ENCODE data around the gene NKD1. TPM values are rescaled to one million over a fixed set of nuclear protein-coding genes. Genes with fewer than 3 reads are reported as not detected.

Gene NKD1
- total RNA-seq, 2 donors from 2014 or later: 7.0 to 13.8 TPM

DNA sequence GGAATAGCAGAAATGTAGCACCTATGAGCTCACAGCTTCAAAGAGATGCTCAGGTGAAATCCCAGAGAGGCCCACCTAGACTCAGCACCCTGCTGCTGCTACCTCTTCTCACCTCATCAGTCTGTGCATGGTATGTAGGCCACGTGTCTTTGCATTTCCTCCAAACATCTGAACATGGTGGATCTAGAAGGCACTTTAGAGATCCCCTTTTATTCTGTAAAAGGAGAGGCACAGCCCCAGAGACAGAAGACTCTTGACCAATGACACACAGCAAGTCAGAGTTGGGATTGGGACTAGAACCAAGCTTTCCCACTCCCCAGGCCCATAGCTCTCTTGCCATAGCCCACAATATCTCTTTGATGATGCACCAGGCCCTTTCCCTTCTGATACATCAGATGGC is 19.4 kb upstream of the NKD1 start:
- TF ChIP-seq CTCF (IDR thresholded peaks at IDR 0.05) (no peak), POLR2AphosphoS5 (IDR thresholded peaks at IDR 0.05) (no peak), POLR2A (IDR thresholded peaks at IDR 0.05) (no peak)
- WGBS: 89% methylated on average over 1 of the region's 1 CpG
- DNase-seq (ENCODE audit: low spot score): no peak

GRCh38 chr16:50529334-50529733 is 18.9 kb upstream of the NKD1 start:
- no peaks in the 10 kb centered on the region for H3K9me3 ChIP-seq
- no peak for DNase-seq (ENCODE audit: low spot score)
- no peaks in the 10 kb centered on the region for H3K27me3 ChIP-seq (replicated peaks; ENCODE audit: insufficient read depth)
- TF ChIP-seq POLR2AphosphoS5 (IDR thresholded peaks at IDR 0.05) (no peak), CTCF (IDR thresholded peaks at IDR 0.05) (no peak), POLR2A (IDR thresholded peaks at IDR 0.05) (no peak)
- H3K36me3 ChIP-seq: no peaks in the 10 kb centered on the region
- H3K27ac ChIP-seq: no peak overlapping the region
- H3K4me3 ChIP-seq: no peak overlapping the region
- H3K4me1 ChIP-seq (replicated peaks): no peaks in the 10 kb centered on the region
- intact Hi-C loops (cut with DNase I): no loop called here

More for the DNA sequence above, 19.4 kb upstream of the NKD1 start:
- H3K27ac ChIP-seq: no peak overlapping the region
- H3K4me1 ChIP-seq (replicated peaks): no peaks in the 10 kb centered on the region
- no peaks in the 10 kb centered on the region for H3K9me3 ChIP-seq
- no peaks in the 10 kb centered on the region for H3K36me3 ChIP-seq
- intact Hi-C loops (cut with DNase I): no loop called here
- H3K27me3 ChIP-seq (replicated peaks; ENCODE audit: insufficient read depth): no peaks in the 10 kb centered on the region
- H3K4me3 ChIP-seq: no peak overlapping the region

DNA sequence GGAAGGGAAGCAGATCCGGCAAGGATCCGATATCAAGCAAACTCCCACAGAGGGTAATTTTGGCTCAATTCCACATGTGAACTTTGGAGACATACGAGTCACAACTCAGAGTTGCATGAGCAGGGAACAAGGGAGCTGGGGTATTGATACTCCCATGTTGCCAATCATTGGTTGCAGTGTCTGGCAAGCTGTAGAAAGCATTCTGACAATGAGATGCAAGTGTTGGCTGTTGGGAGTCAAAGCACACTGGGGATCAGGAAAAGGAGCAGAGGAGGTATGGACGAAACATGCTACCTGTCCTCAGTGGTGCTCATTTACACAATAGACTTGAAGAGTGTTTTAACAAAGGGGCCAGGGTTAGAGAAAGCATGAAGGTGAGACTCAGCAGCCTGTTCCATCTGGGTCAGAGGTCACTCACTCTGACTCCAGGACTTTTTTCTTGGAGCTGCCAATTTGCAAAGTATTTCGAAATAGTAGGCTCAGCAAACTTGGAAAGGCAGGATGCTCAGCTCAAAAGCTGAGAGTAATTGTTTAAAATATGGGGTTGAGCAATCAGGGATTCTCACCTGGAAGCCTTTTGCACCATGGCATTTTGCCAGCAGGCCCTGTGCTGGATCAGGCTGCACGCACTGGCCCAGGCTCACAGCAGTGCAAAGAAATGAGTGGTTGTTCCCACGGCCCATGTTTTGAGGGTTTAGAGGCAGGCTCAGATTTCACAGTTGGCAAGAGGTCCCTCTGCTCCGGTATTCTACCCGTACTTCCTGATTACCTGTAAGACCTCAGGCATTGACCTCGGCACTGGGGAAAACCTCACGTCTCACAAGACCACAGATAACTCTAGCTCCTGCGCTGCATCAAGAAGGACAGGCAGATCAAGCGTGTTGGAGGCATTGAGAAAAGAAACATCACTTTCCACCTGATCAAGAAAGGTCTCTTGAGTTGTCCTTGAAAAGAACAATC is 17.6 kb upstream of the NKD1 start:
- Histone ChIP-seq H3K9me3 (no peaks in the 10 kb centered on the region), H3K36me3 (no peaks in the 10 kb centered on the region), H3K4me3 (no peak overlapping the region), H3K4me1 (replicated peaks) (no peaks in the 10 kb centered on the region), H3K27me3 (replicated peaks; ENCODE audit: insufficient read depth) (no peaks in the 10 kb centered on the region), H3K27ac (no peak overlapping the region)
- 55% methylated on average over 13 of the region's 13 CpGs for WGBS
- peak; percentile 79 for DNase-seq (ENCODE audit: low spot score)
- intact Hi-C loops (cut with DNase I): no loop called here
- TF ChIP-seq CTCF (IDR thresholded peaks at IDR 0.05): no peak
- TF ChIP-seq POLR2AphosphoS5 (IDR thresholded peaks at IDR 0.05): peak; percentile 36
- no peak for TF ChIP-seq POLR2A (IDR thresholded peaks at IDR 0.05)

DNA sequence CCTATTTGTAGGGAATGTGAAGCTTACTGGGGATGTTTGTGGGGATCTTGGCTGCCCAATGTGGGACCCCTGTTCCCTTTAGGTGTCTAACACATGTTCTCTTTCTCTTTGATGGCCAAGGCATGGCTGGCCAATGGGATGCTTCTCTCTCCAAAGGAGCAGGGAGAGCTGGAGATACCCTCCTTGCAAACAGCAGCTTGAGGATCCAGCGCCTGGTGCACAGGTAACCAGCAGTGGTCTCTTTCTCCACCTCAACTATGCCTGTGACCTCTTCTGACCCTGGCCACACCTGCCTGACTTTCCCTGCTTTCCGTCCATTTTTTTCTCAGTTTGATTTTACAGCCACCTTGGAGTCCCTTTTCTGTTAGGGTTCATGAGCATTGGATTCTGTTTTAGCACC is 16.8 kb upstream of the NKD1 start:
- WGBS: 97% methylated on average over 2 of the region's 2 CpGs
- no peaks in the 10 kb centered on the region for H3K9me3 ChIP-seq
- no peaks in the 10 kb centered on the region for H3K4me1 ChIP-seq (replicated peaks)
- intact Hi-C loops (cut with DNase I): no loop called here
- TF ChIP-seq POLR2AphosphoS5 (IDR thresholded peaks at IDR 0.05) (no peak), CTCF (IDR thresholded peaks at IDR 0.05) (no peak), POLR2A (IDR thresholded peaks at IDR 0.05) (no peak)
- H3K27ac ChIP-seq: no peak overlapping the region
- no peak for DNase-seq (ENCODE audit: low spot score)
- no peaks in the 10 kb centered on the region for H3K27me3 ChIP-seq (replicated peaks; ENCODE audit: insufficient read depth)
- H3K4me3 ChIP-seq: no peak overlapping the region
- H3K36me3 ChIP-seq: no peaks in the 10 kb centered on the region

DNA sequence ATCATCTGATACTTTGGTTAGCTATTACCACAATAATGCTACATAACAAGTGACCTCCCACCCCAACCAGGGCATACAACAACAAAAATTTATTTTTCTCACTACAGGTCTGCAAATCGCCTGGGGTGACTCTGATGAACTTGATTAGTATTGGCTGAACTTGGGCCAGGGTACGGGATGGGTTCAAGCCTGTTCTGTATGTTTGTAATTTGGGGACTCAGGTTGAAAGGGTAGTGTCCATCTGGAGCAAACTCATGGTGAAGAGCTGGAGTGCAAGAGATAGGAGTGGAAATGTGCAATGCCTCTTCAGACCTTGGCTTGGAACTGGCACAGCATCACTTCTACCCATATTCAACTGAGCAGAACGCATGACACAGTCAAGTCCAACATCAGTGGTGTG is 16.3 kb upstream of the NKD1 start:
- intact Hi-C loops (cut with DNase I): no loop called here
- Histone ChIP-seq H3K27ac (no peak overlapping the region), H3K4me1 (replicated peaks) (no peaks in the 10 kb centered on the region), H3K36me3 (no peaks in the 10 kb centered on the region), H3K9me3 (no peaks in the 10 kb centered on the region), H3K4me3 (no peak overlapping the region), H3K27me3 (replicated peaks; ENCODE audit: insufficient read depth) (no peaks in the 10 kb centered on the region)
- WGBS: 92% methylated on average over 3 of the region's 3 CpGs
- DNase-seq (ENCODE audit: low spot score): no peak
- TF ChIP-seq POLR2A (IDR thresholded peaks at IDR 0.05) (no peak), POLR2AphosphoS5 (IDR thresholded peaks at IDR 0.05) (no peak)
